Gastrocnemius medialis (tissue), 4 donors: ENCODE data around the gene SKAP2. TPM values are rescaled to one million over a fixed set of nuclear protein-coding genes. Genes with fewer than 3 reads are reported as not detected.

Experiments
- ATAC-seq, 2 donors: fragments of 150-250 bp; one replicate each; pipeline ENCODE4 v1.9.1; 2016
- DNase-seq, 2 donors: peaks; one replicate each; pipeline ENCODE4 v3.0.0-alpha.2; 2019
- H3K27ac ChIP-seq, 4 donors: fragments of 200-600 bp; sonication (generic); 1 replicate in 1 of 4; 2 replicates in 3 of 4; pipeline ENCODE4 v1.5.1; 2016 to 2018; ENCODE audit warnings: mild to moderate bottlenecking in 2 of 4, moderate library complexity in 1 of 4
- H3K27me3 ChIP-seq, 3 donors: fragments of 200-600 bp; sonication (generic) in 2 of 3; 1 replicate in 1 of 3; 2 replicates in 2 of 3; pipeline versions ENCODE4 v1.5.1 to v1.6.0; 2016 to 2019; ENCODE audit warnings: mild to moderate bottlenecking in 1 of 3, moderate library complexity in 1 of 3
- H3K36me3 ChIP-seq, 2 donors: fragments of 200-600 bp; sonication (generic) in 1 of 2; one replicate each; pipeline ENCODE4 v1.5.1; 2017 to 2018
- H3K4me1 ChIP-seq, 2 donors: fragments of 200-600 bp; sonication (generic) in 1 of 2; one replicate each; pipeline ENCODE4 v1.5.1; 2016 to 2017; ENCODE audit warnings: mild to moderate bottlenecking in 2 of 2
- H3K4me3 ChIP-seq, 4 donors: fragments of 200-600 bp; sonication (generic) in 3 of 4; 1 replicate in 1 of 4; 2 replicates in 3 of 4; pipeline ENCODE4 v1.5.1; 2016 to 2019; ENCODE audit warnings: mild to moderate bottlenecking in 2 of 4
- H3K9me3 ChIP-seq, 3 donors: fragments of 200-600 bp; sonication (generic) in 2 of 3; 1 replicate in 1 of 3; 2 replicates in 2 of 3; pipeline ENCODE4 v1.5.1; 2016 to 2019
- POLR2A ChIP-seq, 2 donors: fragments of 450-650 bp; IDR thresholded peaks; one replicate each; pipeline ENCODE4 v1.6.1; 2017; ENCODE audit warnings: antibody characterized with exemption in 2 of 2, mild to moderate bottlenecking in 2 of 2, moderate library complexity in 2 of 2
- in situ Hi-C, 4 donors: fragments of 200-750 bp; cut with MboI; loops; one replicate each; pipeline versions ENCODE4 v1.15.0 to v1.8.0; 2017; ENCODE audit warnings: low sequenced_read_pairs in 4 of 4
- intact Hi-C: fragments of 100-400 bp; cut with DNase I; formaldehyde crosslinking; loops from one replicate; pipeline ENCODE4 v1.15.1; 2023; ENCODE audit warnings: low total_unique reads
- total RNA-seq, 4 donors: library from RNA; depleted of rRNA; stranded (reverse); fragments of >200 nt; gene quantifications; one replicate each; pipeline versions ENCODE4 v1.1.0 to v1.2.3, GENCODE V29; 2016
- TF ChIP-seq, protein P1 (sequence below), 5 experiments: fragments of 450-650 bp in 3 of 5; fragments of 200-600 bp in 2 of 5; sonication (generic) in 2 of 5; IDR thresholded peaks in 4 of 5; conservative IDR thresholded peaks in 1 of 5; 1 replicate in 4 of 5; 2 replicates in 1 of 5; pipeline ENCODE4 v1.5.1; 2016 to 2019; ENCODE audit warnings: antibody characterized with exemption in 5 of 5, mild to moderate bottlenecking in 3 of 5, moderate library complexity in 3 of 5

The SKAP2 gene
- total RNA-seq, 4 donors from 2014 or later = 6.1 to 23.5 (median 17.1) TPM

DNA sequence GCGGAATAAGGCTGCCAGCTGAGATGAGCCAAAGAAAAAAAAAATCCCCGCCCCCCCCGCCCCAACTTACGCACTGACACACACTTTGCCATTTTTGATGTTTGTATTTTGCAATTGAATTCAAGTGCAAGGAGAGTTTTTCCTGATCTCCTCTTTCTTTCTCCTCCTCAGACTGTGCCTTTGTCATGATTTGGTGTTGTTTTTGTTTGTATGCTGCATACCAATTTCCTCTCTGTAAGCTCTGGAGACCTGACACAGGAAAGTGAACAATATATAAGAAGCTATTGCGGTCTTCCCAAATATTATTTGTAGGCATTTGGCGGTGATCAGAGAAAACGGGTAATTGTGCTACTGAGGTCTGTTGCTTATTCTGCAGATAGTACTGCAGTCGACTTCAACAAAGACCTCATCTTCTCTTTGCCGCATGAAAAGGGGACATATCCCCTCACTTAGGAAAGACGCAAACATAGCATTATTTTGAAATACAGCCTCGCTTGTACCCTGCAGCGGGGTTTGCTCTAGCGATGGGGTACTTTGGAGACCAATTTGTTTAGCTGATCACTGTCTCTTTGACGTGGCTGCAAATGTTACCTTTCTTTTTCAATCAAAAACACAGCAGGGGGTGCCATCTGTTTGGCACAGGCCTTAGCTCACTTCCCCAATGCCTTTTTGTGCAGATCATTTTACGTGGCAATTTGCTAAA lies 206.6 kb downstream of the SKAP2 start:
- H3K9me3 ChIP-seq = no peaks in the 10 kb centered on the region
- intact Hi-C loops = no loop called here
- no peak for ATAC-seq
- no peak for DNase-seq
- no peak overlapping the region for H3K4me3 ChIP-seq
- H3K27me3 ChIP-seq = peaks cover 0 to 21% (median 0%) of the 10 kb centered on the region in 3 donors
- H3K36me3 ChIP-seq = no peaks in the 10 kb centered on the region
- H3K4me1 ChIP-seq = no peaks in the 10 kb centered on the region
- no peak overlapping the region for H3K27ac ChIP-seq
- in situ Hi-C loops = loop anchor here in 2 of 4 donors (25.0 kb wide), 1 partner anchor 571 kb away; no protein-coding TSS in a partner anchor
- no peak for TF ChIP-seq POLR2A (IDR thresholded peaks at IDR 0.05)
- TF ChIP-seq, protein P1, sequence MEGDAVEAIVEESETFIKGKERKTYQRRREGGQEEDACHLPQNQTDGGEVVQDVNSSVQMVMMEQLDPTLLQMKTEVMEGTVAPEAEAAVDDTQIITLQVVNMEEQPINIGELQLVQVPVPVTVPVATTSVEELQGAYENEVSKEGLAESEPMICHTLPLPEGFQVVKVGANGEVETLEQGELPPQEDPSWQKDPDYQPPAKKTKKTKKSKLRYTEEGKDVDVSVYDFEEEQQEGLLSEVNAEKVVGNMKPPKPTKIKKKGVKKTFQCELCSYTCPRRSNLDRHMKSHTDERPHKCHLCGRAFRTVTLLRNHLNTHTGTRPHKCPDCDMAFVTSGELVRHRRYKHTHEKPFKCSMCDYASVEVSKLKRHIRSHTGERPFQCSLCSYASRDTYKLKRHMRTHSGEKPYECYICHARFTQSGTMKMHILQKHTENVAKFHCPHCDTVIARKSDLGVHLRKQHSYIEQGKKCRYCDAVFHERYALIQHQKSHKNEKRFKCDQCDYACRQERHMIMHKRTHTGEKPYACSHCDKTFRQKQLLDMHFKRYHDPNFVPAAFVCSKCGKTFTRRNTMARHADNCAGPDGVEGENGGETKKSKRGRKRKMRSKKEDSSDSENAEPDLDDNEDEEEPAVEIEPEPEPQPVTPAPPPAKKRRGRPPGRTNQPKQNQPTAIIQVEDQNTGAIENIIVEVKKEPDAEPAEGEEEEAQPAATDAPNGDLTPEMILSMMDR (IDR thresholded peaks at IDR 0.05 in 4 of 5, conservative IDR thresholded peaks at IDR 0.05 in 1 of 5) = no peak

DNA sequence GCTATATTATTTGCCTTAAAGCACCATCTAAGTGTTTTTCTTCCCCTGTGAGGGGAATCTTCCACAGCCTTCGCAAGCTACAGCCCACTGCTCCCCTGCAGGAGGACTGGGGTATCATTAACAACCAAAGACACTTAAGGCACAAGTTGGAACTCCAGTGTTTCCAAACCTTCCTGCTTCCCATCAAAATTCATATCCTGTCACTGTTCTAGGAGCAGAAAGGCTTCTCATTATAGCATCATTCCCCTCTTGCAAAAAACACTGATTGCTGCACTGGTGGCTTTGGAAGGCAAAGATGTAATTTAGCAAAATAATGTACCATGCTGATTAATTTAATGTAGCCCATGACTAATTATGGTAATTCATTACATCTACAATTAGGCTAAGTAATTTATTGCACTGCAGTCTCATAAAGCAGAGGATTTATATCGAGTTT lies 207.2 kb downstream of the SKAP2 start:
- no peak for DNase-seq
- H3K4me3 ChIP-seq = no peak overlapping the region
- in situ Hi-C loops (loop anchor here in 2 of 4 donors (25.0 kb wide), 1 partner anchor 570 kb away; no protein-coding TSS in a partner anchor), intact Hi-C loops (no loop called here)
- H3K27me3 ChIP-seq = peaks cover 0 to 21% (median 0%) of the 10 kb centered on the region in 3 donors
- no peak for ATAC-seq
- no peaks in the 10 kb centered on the region for H3K4me1 ChIP-seq
- H3K9me3 ChIP-seq = no peaks in the 10 kb centered on the region
- H3K27ac ChIP-seq = no peak overlapping the region
- no peaks in the 10 kb centered on the region for H3K36me3 ChIP-seq
- no peak for TF ChIP-seq POLR2A (IDR thresholded peaks at IDR 0.05)
- TF ChIP-seq, protein P1 (IDR thresholded peaks at IDR 0.05 in 4 of 5, conservative IDR thresholded peaks at IDR 0.05 in 1 of 5) = no peak

DNA sequence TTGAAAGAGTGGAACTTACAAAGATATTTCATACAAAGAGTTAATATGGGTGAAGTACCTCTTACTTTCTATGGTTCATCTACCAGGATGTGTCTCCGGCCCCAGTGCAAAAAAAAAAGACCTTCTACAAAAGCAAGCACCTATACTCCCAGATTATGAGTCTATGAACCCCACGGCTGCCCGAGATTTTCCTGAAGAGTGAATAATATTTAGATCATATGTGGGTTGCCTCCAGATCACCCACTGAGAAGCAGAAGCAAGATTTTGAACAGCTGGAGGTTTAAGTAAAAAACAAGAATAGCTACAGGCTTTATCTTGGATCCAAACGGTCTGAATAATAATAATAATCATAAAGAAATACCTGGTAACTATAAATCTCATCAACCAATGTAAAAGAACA lies 207.7 kb downstream of the SKAP2 start:
- no peak overlapping the region for H3K27ac ChIP-seq
- H3K4me1 ChIP-seq = no peaks in the 10 kb centered on the region
- DNase-seq = no peak
- no peak for ATAC-seq
- no peaks in the 10 kb centered on the region for H3K9me3 ChIP-seq
- TF ChIP-seq, protein P1 (IDR thresholded peaks at IDR 0.05 in 4 of 5, conservative IDR thresholded peaks at IDR 0.05 in 1 of 5) = no peak
- no peak for TF ChIP-seq POLR2A (IDR thresholded peaks at IDR 0.05)
- in situ Hi-C loops (loop anchor here in 2 of 4 donors (25.0 kb wide), 1 partner anchor 569 kb away; no protein-coding TSS in a partner anchor), intact Hi-C loops (no loop called here)
- H3K4me3 ChIP-seq = no peak overlapping the region
- H3K27me3 ChIP-seq = peaks cover 0 to 20% (median 0%) of the 10 kb centered on the region in 3 donors
- no peaks in the 10 kb centered on the region for H3K36me3 ChIP-seq

DNA sequence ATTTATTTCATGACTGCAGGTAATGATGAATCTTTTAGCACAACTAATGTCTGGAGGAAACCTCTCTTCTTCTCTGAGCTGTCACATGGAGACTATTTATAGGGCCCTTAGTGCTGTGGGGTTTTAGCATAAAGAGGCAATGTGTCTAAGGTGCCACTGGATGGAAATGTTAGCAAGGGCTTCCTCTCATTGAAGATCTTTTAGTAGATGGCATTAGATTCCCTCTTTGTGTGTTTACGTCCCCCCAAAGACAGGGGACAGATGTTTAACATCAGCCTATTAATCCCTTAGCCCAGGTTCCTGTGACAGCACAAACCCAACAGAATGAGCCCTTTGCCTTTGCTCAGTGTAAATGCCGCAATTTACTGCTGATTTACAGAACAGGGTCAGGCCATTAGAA lies 208.6 kb downstream of the SKAP2 start:
- Histone ChIP-seq H3K36me3 (no peaks in the 10 kb centered on the region), H3K4me3 (no peak overlapping the region), H3K27me3 (peaks cover 0 to 11% (median 0%) of the 10 kb centered on the region in 3 donors), H3K9me3 (no peaks in the 10 kb centered on the region), H3K27ac (no peak overlapping the region), H3K4me1 (no peaks in the 10 kb centered on the region)
- in situ Hi-C loops = loop anchor here in 2 of 4 donors (25.0 kb wide), 1 partner anchor 568 kb away; no protein-coding TSS in a partner anchor
- no peak for ATAC-seq
- intact Hi-C loops = no loop called here
- DNase-seq = no peak
- no peak for TF ChIP-seq POLR2A (IDR thresholded peaks at IDR 0.05)
- TF ChIP-seq, protein P1 (IDR thresholded peaks at IDR 0.05 in 4 of 5, conservative IDR thresholded peaks at IDR 0.05 in 1 of 5) = no peak
